Measurements from ENCODE around the gene AGXT.

DNA sequence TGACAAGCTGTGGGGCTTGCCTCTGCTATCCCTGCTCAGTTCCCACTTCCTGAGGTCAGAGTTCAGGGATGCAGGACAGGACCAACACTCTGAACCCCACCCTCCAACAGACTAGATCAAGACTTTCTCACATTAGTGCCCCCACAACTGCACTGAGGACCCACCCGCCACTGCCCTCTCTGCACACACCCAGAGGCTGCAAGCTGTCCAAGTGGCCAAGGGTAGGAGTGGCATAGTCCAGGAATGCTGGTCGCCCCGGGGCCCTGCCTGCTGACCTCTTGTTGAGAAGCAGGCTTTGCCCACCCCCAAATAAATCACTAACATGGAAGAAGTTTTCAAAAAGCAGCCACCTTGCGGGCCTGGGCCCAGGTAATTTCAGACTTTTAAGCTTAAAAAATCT lies 43.1 kb upstream of the AGXT start:
- TF ChIP-seq TSHZ2 (CRISPR knock-in tag; IDR thresholded peaks at IDR 0.05): no peak
- no peak for TF ChIP-seq ISL1 (CRISPR knock-in tag; IDR thresholded peaks at IDR 0.05)
- TF ChIP-seq OSR1 (CRISPR knock-in tag; IDR thresholded peaks at IDR 0.05): no peak
